HepG2 (cell line): ENCODE results near the gene KLC4. TPM values are rescaled to one million over a fixed set of nuclear protein-coding genes. Genes with fewer than 3 reads are reported as not detected.
A peak's percentile ranks its signal among the peaks of the same experiment; 100 is the strongest.

Experiments
- ATAC-seq: fragments of 200-7000 bp; cut with Tn5 transposase; 3 replicates; pipeline ENCODE4 v1.9.1; 2020; ENCODE audit warnings: mild to moderate bottlenecking, moderate library complexity
- BruUV-seq: library from RNA; stranded (reverse); fragments of 400-500 nt; replicated peaks from 2 replicates; lab custom pipeline; 2021; lab: Mats Ljungman, UMichigan
- CTCF ChIA-PET: fragments of 300-600 bp; formaldehyde crosslinking; extraction: SDS; loops from one replicate; lab custom pipeline; 2021; ENCODE audit warnings: low total read pairs, inconsistent platforms, low intra/inter-chr PET ratio; lab: Yijun Ruan, JAX
- POLR2A ChIA-PET: fragments of 350-600 bp; sonication (Branson Sonifier 250); formaldehyde crosslinking; loops from one replicate; lab custom pipeline; 2020; ENCODE audit warnings: antibody characterized with exemption, inconsistent platforms; lab: Yijun Ruan, JAX
- DNase-seq: peaks from one replicate; pipeline ENCODE4 v3.0.0-alpha.2; 2015; ENCODE audit warnings: low spot score
- FAIRE-seq: peaks from 3 replicates; lab custom pipeline; 2011; peaks lifted over from hg19 to GRCh38; lab: Jason Lieb, UNC
- H2AFZ ChIP-seq: one replicate; pipeline ENCODE4 v1.6.1; 2011; ENCODE audit warnings: low read length, inconsistent platforms
- H3K27ac ChIP-seq: fragments of 300-600 bp; 3 replicates; pipeline ENCODE4 v1.8.0; 2011; ENCODE audit warnings: mixed run types, mild to moderate bottlenecking, mixed read lengths, low read length, inconsistent platforms; ENCODE audit not compliant: insufficient read depth; ENCODE audit errors: extremely low read length
- H3K27me3 ChIP-seq, 2 experiments: fragments of 200-600 bp in 1 of 2; 2 replicates in 1 of 2; 3 replicates in 1 of 2; pipeline versions ENCODE4 v1.6.0 to v1.8.0; 2011; ENCODE audit warnings: low read length in 2 of 2, mild to moderate bottlenecking in 2 of 2, moderate library complexity in 2 of 2, inconsistent platforms in 1 of 2; ENCODE audit not compliant: insufficient read depth in 2 of 2, control insufficient read depth in 1 of 2
- H3K36me3 ChIP-seq, 2 experiments: fragments of 200-600 bp in 1 of 2; replicated peaks in 1 of 2; 2 replicates in 1 of 2; 3 replicates in 1 of 2; pipeline versions ENCODE4 v1.5.1 to v1.8.0; 2011; ENCODE audit warnings: low read length in 2 of 2, inconsistent platforms in 1 of 2; ENCODE audit not compliant: insufficient read depth in 2 of 2, control insufficient read depth in 1 of 2
- H3K4me1 ChIP-seq: 2 replicates; pipeline ENCODE4 v1.5.1; 2012; ENCODE audit warnings: low read length, inconsistent platforms; ENCODE audit not compliant: insufficient read depth
- H3K4me2 ChIP-seq: 2 replicates; pipeline ENCODE4 v1.6.0; 2011; ENCODE audit warnings: low read depth, low read length, inconsistent platforms
- H3K4me3 ChIP-seq, 3 experiments: fragments of 200-600 bp in 1 of 3; sonication (generic), shearing (Covaris generic) in 1 of 3; replicated peaks in 1 of 3; 2 replicates each; pipeline ENCODE4 v1.5.1; 2011 to 2016; ENCODE audit warnings: low read length in 3 of 3, inconsistent platforms in 2 of 3, low read depth in 2 of 3, mild to moderate bottlenecking in 2 of 3, control low read depth in 1 of 3, mixed read lengths in 1 of 3; ENCODE audit not compliant: insufficient read depth in 1 of 3
- H3K79me2 ChIP-seq: one replicate; pipeline ENCODE4 v1.6.1; 2011; ENCODE audit warnings: low read length, inconsistent platforms; ENCODE audit not compliant: insufficient read depth
- H3K9ac ChIP-seq: 2 replicates; pipeline ENCODE4 v1.6.0; 2011; ENCODE audit warnings: mild to moderate bottlenecking, low read depth, low read length, inconsistent platforms; ENCODE audit not compliant: insufficient read depth
- H3K9me3 ChIP-seq: 2 replicates; pipeline ENCODE4 v1.5.1; 2012; ENCODE audit warnings: mild to moderate bottlenecking, low read length
- H4K20me1 ChIP-seq: 2 replicates; pipeline ENCODE4 v1.6.0; 2011; ENCODE audit warnings: inconsistent platforms, mild to moderate bottlenecking, low read length, moderate library complexity; ENCODE audit not compliant: insufficient read depth
- GZF1 ChIP-seq: sonication (generic); formaldehyde crosslinking; IDR thresholded peaks from 2 replicates; pipeline ENCODE4 v1.5.1; 2020; ENCODE audit warnings: mild to moderate bottlenecking, missing genetic modification reagents
- KMT2A ChIP-seq: sonication (generic); formaldehyde crosslinking; IDR thresholded peaks from 2 replicates; pipeline ENCODE4 v1.4.0; 2020; ENCODE audit warnings: missing genetic modification reagents
- NCOA2 ChIP-seq: sonication (generic); formaldehyde crosslinking; IDR thresholded peaks from 2 replicates; pipeline ENCODE4 v1.8.0; 2022; ENCODE audit warnings: inconsistent platforms
- RARA ChIP-seq: IDR thresholded peaks from 2 replicates; pipeline ENCODE4 v1.6.1; 2016; ENCODE audit warnings: missing genetic modification reagents, missing compliant biosample characterization
- RXRB ChIP-seq: IDR thresholded peaks from 2 replicates; pipeline ENCODE4 v1.6.1; 2016; ENCODE audit warnings: borderline replicate concordance, missing genetic modification reagents, missing compliant biosample characterization
- SIN3A ChIP-seq: IDR thresholded peaks from 2 replicates; pipeline ENCODE4 v1.6.1; 2011; ENCODE audit warnings: low read depth, mild to moderate bottlenecking, control low read depth, low read length, borderline replicate concordance
- WIZ ChIP-seq: sonication (generic); formaldehyde crosslinking; IDR thresholded peaks from 2 replicates; pipeline ENCODE4 v1.5.1; 2020; ENCODE audit warnings: mild to moderate bottlenecking, missing genetic modification reagents
- ZFP36L1 ChIP-seq: sonication (generic); formaldehyde crosslinking; IDR thresholded peaks from 2 replicates; pipeline ENCODE4 v1.8.0; 2022; ENCODE audit warnings: mild to moderate bottlenecking, missing genetic modification reagents, moderate library complexity
- ZNF598 ChIP-seq: sonication (generic); formaldehyde crosslinking; IDR thresholded peaks from 2 replicates; pipeline ENCODE4 v1.5.1; 2020; ENCODE audit warnings: mild to moderate bottlenecking, missing genetic modification reagents, borderline replicate concordance
- ZSCAN21 ChIP-seq: sonication (generic); formaldehyde crosslinking; IDR thresholded peaks from 2 replicates; pipeline ENCODE4 v1.8.0; 2022; ENCODE audit warnings: mild to moderate bottlenecking, missing genetic modification reagents, moderate library complexity, borderline replicate concordance
- WGBS: methylation state at CpG from one replicate; pipeline ENCODE4 v1.1.6; 2017; ENCODE audit warnings: low lambda C conversion rate; 5-methylcytosine and 5-hydroxymethylcytosine counted together
- in situ Hi-C: cut with HindIII; loops from 2 replicates; pipeline ENCODE4 v1.10.0; 2017; ENCODE audit warnings: low pct_unique_long_range_greater_than_20kb; ENCODE audit not compliant: extremely low pct_ligation_motif_present
- intact Hi-C: fragments of 100-400 bp; cut with micrococcal nuclease; formaldehyde crosslinking; loops from one replicate; pipeline ENCODE4 v1.10.0; 2022; ENCODE audit not compliant: unreplicated experiment
- polyA plus RNA-seq, 8 experiments: library from polyadenylated mRNA; depleted of rRNA in 3 of 8; stranded (reverse) in 7 of 8; unstranded in 1 of 8; fragments of >200 nt; fragmentation: Illumina TruSeq in 4 of 8; extraction: Trizol in 4 of 8; gene quantifications; 2 replicates each; pipeline versions ENCODE4 v1.2.1 to v1.2.3, GENCODE V29; 2011 to 2016; ENCODE audit warnings: low read depth in 4 of 8, missing spikeins in 1 of 8, mixed read lengths in 1 of 8; ENCODE audit not compliant: insufficient read depth in 1 of 8
- total RNA-seq, 5 experiments: library from RNA; depleted of rRNA; stranded (reverse); fragments of >200 nt; fragmentation: Illumina TruSeq; extraction: Trizol; gene quantifications; 2 replicates each; pipeline ENCODE4 v1.2.3, GENCODE V29; 2016; ENCODE audit warnings: low read depth in 1 of 5
- TF ChIP-seq, protein P1 (sequence below): sonication (generic); formaldehyde crosslinking; IDR thresholded peaks from 2 replicates; pipeline ENCODE4 v1.4.0; 2020; ENCODE audit warnings: missing genetic modification reagents
- TF ChIP-seq, protein P2 (sequence below): sonication (generic); formaldehyde crosslinking; IDR thresholded peaks from 2 replicates; pipeline ENCODE4 v1.4.0; 2020; ENCODE audit warnings: missing genetic modification reagents

KLC4 gene
- total and polyA plus RNA-seq, 2 of the 13 experiments (the other 11 are each of a cell fraction or from before 2014, with no cell fraction given) = 45.4 to 70.4 TPM

DNA sequence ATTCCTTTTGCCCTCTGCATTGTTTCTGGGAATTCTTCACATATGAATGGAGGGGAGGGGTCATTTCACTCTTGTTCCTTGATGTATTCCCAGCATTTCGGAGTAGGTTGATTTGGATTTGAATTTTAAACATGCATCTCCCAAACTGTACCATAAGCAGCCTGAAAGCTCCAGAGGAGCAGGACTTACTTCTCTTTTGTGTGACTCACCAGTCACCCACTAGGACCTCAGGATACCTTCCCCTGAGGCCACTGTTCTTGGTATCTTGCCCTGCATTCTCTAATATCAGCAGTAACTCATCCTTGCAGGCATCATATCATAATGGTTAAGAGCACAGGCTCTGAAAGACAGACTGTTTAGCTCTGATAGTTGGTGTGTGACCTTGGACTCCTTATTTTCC lies 900 bp upstream of the KLC4 start:
- H3K9ac ChIP-seq = peak overlapping the region; percentile 88
- no TSS peak for BruUV-seq
- peaks cover 35% of the 10 kb centered on the region for H3K79me2 ChIP-seq
- 61% methylated on average over 1 of the region's 1 CpG for WGBS
- CTCF ChIA-PET = no interaction called here
- in situ Hi-C loops (no loop called here), intact Hi-C loops (loop anchor here (2.0 kb wide), 1 partner anchor 18 kb away; the partner anchor contains the start of gene PTK7)
- no peaks in the 10 kb centered on the region for H3K9me3 ChIP-seq
- peak overlapping the region; percentile 91 for H3K4me2 ChIP-seq
- no peak overlapping the region for H2AFZ ChIP-seq
- POLR2A ChIA-PET = interaction anchor here (1.0 to 3.3 kb wide), 8 partner anchors 18 to 168 kb away, joined by 3 to 103 read pairs (median 36); partner anchors contain the start of genes KLHDC3, MEA1, PEX6 and PPP2R5D
- no peak for ATAC-seq
- no peaks in the 10 kb centered on the region; a peak in 1 of 5 replicates for H3K27me3 ChIP-seq
- peaks cover 42% of the 10 kb centered on the region for H3K4me1 ChIP-seq
- H3K36me3 ChIP-seq = peaks cover 2 to 29% of the 10 kb centered on the region in 2 experiments; a peak in 4 of 5 replicates
- peak overlapping the region; percentile 74 for H3K27ac ChIP-seq
- H4K20me1 ChIP-seq = no peaks in the 10 kb centered on the region
- DNase-seq = no peak
- no peak for FAIRE-seq
- TF ChIP-seq KMT2A (CRISPR knock-in tag) = no peak
- TF ChIP-seq, protein P1, sequence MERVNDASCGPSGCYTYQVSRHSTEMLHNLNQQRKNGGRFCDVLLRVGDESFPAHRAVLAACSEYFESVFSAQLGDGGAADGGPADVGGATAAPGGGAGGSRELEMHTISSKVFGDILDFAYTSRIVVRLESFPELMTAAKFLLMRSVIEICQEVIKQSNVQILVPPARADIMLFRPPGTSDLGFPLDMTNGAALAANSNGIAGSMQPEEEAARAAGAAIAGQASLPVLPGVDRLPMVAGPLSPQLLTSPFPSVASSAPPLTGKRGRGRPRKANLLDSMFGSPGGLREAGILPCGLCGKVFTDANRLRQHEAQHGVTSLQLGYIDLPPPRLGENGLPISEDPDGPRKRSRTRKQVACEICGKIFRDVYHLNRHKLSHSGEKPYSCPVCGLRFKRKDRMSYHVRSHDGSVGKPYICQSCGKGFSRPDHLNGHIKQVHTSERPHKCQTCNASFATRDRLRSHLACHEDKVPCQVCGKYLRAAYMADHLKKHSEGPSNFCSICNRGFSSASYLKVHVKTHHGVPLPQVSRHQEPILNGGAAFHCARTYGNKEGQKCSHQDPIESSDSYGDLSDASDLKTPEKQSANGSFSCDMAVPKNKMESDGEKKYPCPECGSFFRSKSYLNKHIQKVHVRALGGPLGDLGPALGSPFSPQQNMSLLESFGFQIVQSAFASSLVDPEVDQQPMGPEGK (CRISPR knock-in tag) = 0 out of 2 replicates have a peak, but pooled peaks have one; percentile 3
- peak overlapping the region; percentile 74 to 99 (median 93) for H3K4me3 ChIP-seq

DNA sequence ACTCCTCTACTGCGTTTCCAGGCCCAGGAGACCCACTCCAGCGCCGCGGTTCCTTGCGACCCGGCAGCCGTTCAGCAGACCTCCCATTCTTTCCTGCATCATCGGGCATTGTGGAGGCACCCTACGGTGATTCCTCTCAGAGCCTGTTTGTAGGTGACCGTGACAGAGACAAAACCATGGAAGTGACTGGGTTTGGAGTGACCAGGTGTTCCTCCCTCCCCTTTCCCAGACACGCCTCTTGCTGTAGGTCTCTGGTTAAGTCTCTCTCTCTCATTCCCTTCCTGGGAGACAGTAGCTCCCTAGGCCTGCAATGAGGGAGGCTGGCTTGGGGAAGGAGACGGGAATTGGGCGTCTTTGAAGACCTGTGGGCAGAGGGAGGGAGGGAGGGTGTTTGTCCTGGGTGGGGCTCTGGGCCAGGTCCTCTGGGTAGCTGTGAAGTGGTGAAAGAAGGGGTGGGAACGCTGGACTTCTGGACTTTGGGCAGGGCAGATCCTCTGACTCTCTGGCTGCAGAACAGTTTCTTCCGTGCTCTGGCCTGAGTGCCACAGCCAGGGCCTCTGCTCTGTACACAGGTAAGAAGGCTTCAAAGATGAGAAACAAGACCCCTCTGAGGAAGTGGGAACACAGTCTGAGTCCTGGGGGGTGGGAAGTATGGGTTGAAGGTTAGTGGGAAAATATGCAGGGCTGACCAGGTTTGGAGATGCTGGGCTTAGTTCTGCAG lies 763 bp downstream of the KLC4 start:
- peaks cover 33% of the 10 kb centered on the region for H3K4me1 ChIP-seq
- H3K79me2 ChIP-seq = peaks cover 35% of the 10 kb centered on the region
- peak overlapping the region; percentile 83 for H3K9ac ChIP-seq
- H3K4me3 ChIP-seq = peak overlapping the region; percentile 74 to 99 (median 93)
- FAIRE-seq (peak; percentile 99), DNase-seq (peak; percentile 87), ATAC-seq (peak; percentile 85)
- peak overlapping the region; percentile 90 for H3K4me2 ChIP-seq
- peaks cover 3 to 41% of the 10 kb centered on the region in 2 experiments for H3K36me3 ChIP-seq
- H4K20me1 ChIP-seq = no peaks in the 10 kb centered on the region
- WGBS = 0% methylated on average over 6 of the region's 15 CpGs
- CTCF ChIA-PET = no interaction called here
- in situ Hi-C loops (no loop called here), intact Hi-C loops (loop anchor here (1.0 to 2.0 kb wide), 2 partner anchors 45 to 159 kb away; partner anchors contain the start of gene KLHDC3)
- no peaks in the 10 kb centered on the region for H3K9me3 ChIP-seq
- H3K27ac ChIP-seq = peak overlapping the region; percentile 91
- BruUV-seq = no TSS peak
- no peaks in the 10 kb centered on the region; a peak in 1 of 5 replicates for H3K27me3 ChIP-seq
- POLR2A ChIA-PET = interaction anchor here (0.6 to 3.3 kb wide), 50 partner anchors 11 to 318 kb away, joined by 3 to 103 read pairs (median 6); partner anchors contain the start of genes CNPY3, CUL9, DNPH1 and GNMT
- no peak overlapping the region for H2AFZ ChIP-seq
- TF ChIP-seq ZFP36L1 (CRISPR knock-in tag) = peak; percentile 67; the same call in 1 of the 2 replicates
- TF ChIP-seq SIN3A = peak; percentile 46; the same call in 1 of the 2 replicates
- TF ChIP-seq, protein P2, sequence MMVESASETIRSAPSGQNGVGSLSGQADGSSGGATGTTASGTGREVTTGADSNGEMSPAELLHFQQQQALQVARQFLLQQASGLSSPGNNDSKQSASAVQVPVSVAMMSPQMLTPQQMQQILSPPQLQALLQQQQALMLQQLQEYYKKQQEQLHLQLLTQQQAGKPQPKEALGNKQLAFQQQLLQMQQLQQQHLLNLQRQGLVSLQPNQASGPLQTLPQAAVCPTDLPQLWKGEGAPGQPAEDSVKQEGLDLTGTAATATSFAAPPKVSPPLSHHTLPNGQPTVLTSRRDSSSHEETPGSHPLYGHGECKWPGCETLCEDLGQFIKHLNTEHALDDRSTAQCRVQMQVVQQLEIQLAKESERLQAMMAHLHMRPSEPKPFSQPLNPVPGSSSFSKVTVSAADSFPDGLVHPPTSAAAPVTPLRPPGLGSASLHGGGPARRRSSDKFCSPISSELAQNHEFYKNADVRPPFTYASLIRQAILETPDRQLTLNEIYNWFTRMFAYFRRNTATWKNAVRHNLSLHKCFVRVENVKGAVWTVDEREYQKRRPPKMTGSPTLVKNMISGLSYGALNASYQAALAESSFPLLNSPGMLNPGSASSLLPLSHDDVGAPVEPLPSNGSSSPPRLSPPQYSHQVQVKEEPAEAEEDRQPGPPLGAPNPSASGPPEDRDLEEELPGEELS (CRISPR knock-in tag) = peak; percentile 47; the same call in 1 of the 2 replicates
- TF ChIP-seq WIZ (CRISPR knock-in tag) = 0 out of 2 replicates have a peak, but pooled peaks have one; percentile 14
- TF ChIP-seq NCOA2 (CRISPR knock-in tag) = peak; percentile 63
- TF ChIP-seq ZNF598 (CRISPR knock-in tag) = no peak
- TF ChIP-seq GZF1 (CRISPR knock-in tag) = peak; percentile 74
- TF ChIP-seq RARA (CRISPR knock-in tag) = peak; percentile 78
- 0 out of 2 replicates have a peak, but pooled peaks have one; percentile 39 for TF ChIP-seq ZSCAN21 (CRISPR knock-in tag)
- peak; percentile 64; the same call in 1 of the 2 replicates for TF ChIP-seq RXRB (CRISPR knock-in tag)
